Measurements from ENCODE around the gene PIMREG. TPM values are rescaled to one million over a fixed set of nuclear protein-coding genes. Genes with fewer than 3 reads are reported as not detected.

Gene PIMREG
- total RNA-seq, 6 donors from 2014 or later, result 0.67 to 1.3 (median 0.77) TPM; not detected in 2

DNA sequence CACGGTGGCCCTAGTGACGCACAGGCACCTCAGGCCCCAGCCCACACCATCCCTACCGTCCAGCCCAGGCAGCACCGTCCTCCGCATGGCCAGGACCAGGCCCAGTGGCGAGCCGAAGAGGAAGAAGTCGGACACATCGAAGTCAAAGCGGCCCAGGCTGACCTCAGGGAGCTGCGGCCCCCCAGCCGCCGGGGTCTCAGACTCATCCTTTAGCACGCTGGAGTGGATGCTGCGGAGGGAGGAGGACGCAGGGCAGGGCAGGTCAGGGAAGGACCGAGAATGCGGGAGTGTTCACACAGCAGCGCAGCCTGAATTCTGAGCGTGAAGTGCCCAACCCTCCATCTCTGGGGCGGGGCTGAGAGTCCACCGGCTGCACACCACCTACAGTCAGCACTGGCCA, 30.1 kb downstream of the PIMREG start:
- Histone ChIP-seq H3K36me3 (peaks cover 0 to 3% (median 0%) of the 10 kb centered on the region in 4 donors), H3K9me3 (no peaks in the 10 kb centered on the region), H3K4me1 (peaks cover 0 to 6% (median 3%) of the 10 kb centered on the region in 4 donors), H3K27ac (no peak overlapping the region), H3K27me3 (no peaks in the 10 kb centered on the region), H3K4me3 (no peak overlapping the region)
- DNase-seq, result no peak
- 90 to 95% methylated on average over 22 of the region's 22 CpGs for WGBS, 2 donors
- no peak for ATAC-seq (ENCODE audit: low FRiP score in 2 of 2)
- TF ChIP-seq, protein P1, sequence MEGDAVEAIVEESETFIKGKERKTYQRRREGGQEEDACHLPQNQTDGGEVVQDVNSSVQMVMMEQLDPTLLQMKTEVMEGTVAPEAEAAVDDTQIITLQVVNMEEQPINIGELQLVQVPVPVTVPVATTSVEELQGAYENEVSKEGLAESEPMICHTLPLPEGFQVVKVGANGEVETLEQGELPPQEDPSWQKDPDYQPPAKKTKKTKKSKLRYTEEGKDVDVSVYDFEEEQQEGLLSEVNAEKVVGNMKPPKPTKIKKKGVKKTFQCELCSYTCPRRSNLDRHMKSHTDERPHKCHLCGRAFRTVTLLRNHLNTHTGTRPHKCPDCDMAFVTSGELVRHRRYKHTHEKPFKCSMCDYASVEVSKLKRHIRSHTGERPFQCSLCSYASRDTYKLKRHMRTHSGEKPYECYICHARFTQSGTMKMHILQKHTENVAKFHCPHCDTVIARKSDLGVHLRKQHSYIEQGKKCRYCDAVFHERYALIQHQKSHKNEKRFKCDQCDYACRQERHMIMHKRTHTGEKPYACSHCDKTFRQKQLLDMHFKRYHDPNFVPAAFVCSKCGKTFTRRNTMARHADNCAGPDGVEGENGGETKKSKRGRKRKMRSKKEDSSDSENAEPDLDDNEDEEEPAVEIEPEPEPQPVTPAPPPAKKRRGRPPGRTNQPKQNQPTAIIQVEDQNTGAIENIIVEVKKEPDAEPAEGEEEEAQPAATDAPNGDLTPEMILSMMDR (IDR thresholded peaks at IDR 0.05), result no peak
- TF ChIP-seq POLR2A (IDR thresholded peaks at IDR 0.05) (no peak), POLR2AphosphoS5 (IDR thresholded peaks at IDR 0.05) (no peak), EP300 (IDR thresholded peaks at IDR 0.05) (no peak)

DNA sequence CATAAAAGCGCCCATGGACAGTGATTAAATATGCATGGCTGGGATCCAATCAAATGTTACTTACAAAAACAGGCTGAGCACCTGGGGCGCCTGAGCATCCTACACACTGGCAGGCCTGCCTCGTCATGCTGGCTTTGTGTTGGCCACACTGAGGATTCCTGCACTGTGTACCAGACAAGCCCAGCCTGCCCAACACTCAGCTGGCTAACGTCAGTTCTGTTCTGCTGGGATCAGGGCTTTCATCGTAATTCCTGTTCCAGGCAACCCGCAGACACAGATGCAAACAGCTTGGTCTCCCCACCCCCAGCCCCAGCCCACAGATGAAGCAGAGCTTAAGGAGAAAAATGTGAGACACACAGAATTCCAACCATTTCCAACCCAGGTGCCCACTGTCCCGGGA, 30.7 kb downstream of the PIMREG start:
- Histone ChIP-seq H3K4me3 (no peak overlapping the region), H3K9me3 (no peaks in the 10 kb centered on the region), H3K4me1 (peaks cover 0 to 6% (median 4%) of the 10 kb centered on the region in 4 donors), H3K36me3 (peaks cover 0 to 2% (median 0%) of the 10 kb centered on the region in 4 donors), H3K27ac (no peak overlapping the region), H3K27me3 (no peaks in the 10 kb centered on the region)
- TF ChIP-seq POLR2A (IDR thresholded peaks at IDR 0.05), result no peak
- TF ChIP-seq POLR2AphosphoS5 (IDR thresholded peaks at IDR 0.05), result no peak
- TF ChIP-seq, protein P1 (IDR thresholded peaks at IDR 0.05), result no peak
- DNase-seq, result no peak
- ATAC-seq (ENCODE audit: low FRiP score in 2 of 2), result no peak
- 70 to 92% methylated on average over 7 of the region's 7 CpGs for WGBS, 2 donors

DNA sequence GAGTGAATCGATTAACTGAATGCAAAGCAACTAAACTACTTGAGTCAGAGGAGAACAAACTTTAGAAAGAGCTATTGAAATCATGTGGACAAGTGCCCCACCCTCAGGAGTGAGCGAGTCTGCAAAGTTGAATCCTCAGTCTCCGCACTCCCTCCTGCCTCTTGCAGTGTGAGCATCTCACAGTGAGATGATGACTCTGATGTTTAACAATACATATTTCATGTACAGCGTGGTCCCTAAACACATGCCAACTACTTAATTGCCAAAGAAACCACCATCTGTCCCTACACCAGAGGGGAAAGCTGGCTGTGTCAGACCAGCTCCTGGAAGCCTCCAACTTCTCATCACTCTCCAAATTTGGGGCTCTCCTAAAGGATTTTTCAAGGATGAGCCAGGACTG, 31.2 kb downstream of the PIMREG start:
- 72 to 83% methylated on average over 4 of the region's 4 CpGs for WGBS, 2 donors
- TF ChIP-seq, protein P1 (IDR thresholded peaks at IDR 0.05), result no peak
- no peak for TF ChIP-seq POLR2A (IDR thresholded peaks at IDR 0.05)
- no peak for TF ChIP-seq EP300 (IDR thresholded peaks at IDR 0.05)
- no peak for TF ChIP-seq POLR2AphosphoS5 (IDR thresholded peaks at IDR 0.05)
- Histone ChIP-seq H3K4me3 (no peak overlapping the region), H3K27ac (no peak overlapping the region), H3K27me3 (no peaks in the 10 kb centered on the region), H3K36me3 (no peaks in the 10 kb centered on the region), H3K9me3 (no peaks in the 10 kb centered on the region), H3K4me1 (peaks cover 0 to 6% (median 4%) of the 10 kb centered on the region in 4 donors)
- DNase-seq (no peak), ATAC-seq (ENCODE audit: low FRiP score in 2 of 2) (no peak)

DNA sequence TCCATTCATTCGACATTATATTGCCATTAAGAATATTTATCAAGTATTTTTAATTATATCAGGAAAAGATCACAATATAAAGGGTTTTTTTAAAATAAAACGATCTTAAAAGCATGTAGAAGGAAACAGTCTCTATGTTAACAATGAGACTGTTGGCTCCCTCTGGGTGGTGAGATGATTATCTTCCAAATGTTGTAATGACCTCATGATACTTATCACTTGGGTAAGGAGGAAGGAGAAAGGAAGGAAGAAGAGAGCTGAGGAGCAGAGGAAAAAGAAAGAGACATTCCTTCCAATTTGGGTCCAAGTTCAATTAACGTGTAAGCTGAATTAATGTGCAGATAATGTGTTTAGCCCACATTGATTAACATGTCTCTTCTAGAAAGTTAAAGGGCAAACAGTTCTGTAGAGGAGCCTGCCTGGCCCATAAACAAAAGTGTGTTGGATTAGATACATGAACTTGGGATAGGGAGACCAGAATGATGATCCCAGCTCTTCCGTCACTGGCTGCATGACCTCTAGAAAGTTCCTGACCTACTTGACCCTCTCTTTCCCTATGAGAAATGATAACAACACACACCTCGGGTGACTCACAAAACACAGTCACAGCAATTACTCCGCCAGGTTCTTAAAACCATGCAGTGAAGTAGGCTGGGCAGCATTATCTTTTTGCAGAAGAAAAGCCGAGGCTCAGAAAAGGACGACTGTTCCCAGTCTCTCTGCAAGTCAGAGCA, 32.0 kb downstream of the PIMREG start:
- DNase-seq, result no peak
- no peak for TF ChIP-seq POLR2AphosphoS5 (IDR thresholded peaks at IDR 0.05)
- peaks cover 0 to 6% (median 4%) of the 10 kb centered on the region in 4 donors for H3K4me1 ChIP-seq
- no peaks in the 10 kb centered on the region for H3K27me3 ChIP-seq
- no peaks in the 10 kb centered on the region for H3K36me3 ChIP-seq
- no peak overlapping the region for H3K4me3 ChIP-seq
- no peak for ATAC-seq (ENCODE audit: low FRiP score in 2 of 2)
- no peak overlapping the region for H3K27ac ChIP-seq
- 67 to 68% methylated on average over 8 of the region's 8 CpGs for WGBS, 2 donors
- H3K9me3 ChIP-seq, result no peaks in the 10 kb centered on the region

DNA sequence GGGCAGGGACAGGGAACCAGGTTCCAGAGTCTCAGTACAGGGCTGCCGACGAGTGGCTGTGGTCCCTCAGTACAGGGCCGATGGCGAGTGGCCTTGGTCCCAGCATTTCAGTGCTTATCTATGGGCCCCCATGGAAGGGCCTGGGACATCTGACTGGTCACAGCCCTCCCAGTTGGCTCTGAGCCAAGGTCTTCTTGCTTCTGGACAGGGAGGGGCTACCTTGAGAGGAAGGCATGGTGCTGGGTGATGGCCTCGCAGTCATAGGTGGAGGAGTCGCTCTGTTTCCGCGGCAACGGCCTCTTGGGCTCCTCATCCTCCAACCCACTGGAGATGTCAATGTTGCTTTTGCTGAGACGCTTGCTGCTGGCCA, 32.5 kb downstream of the PIMREG start:
- 90 to 93% methylated on average over 4 to 10 of the region's 10 CpGs for WGBS, 2 donors
- H3K27me3 ChIP-seq, result no peaks in the 10 kb centered on the region
- H3K9me3 ChIP-seq, result no peaks in the 10 kb centered on the region
- H3K4me3 ChIP-seq, result no peak overlapping the region
- ATAC-seq (ENCODE audit: low FRiP score in 2 of 2), result no peak
- H3K4me1 ChIP-seq, result peaks cover 0 to 6% (median 4%) of the 10 kb centered on the region in 4 donors
- H3K27ac ChIP-seq, result no peak overlapping the region
- TF ChIP-seq POLR2A (IDR thresholded peaks at IDR 0.05), result no peak
- TF ChIP-seq, protein P1 (IDR thresholded peaks at IDR 0.05), result no peak
- no peak for TF ChIP-seq EP300 (IDR thresholded peaks at IDR 0.05)
- no peak for TF ChIP-seq POLR2AphosphoS5 (IDR thresholded peaks at IDR 0.05)
- DNase-seq, result no peak
- H3K36me3 ChIP-seq, result no peaks in the 10 kb centered on the region
